Dermis blood vessel endothelial cell (primary cell): ENCODE measurements around the gene LHB. TPM values are rescaled to one million over a fixed set of nuclear protein-coding genes. Genes with fewer than 3 reads are reported as not detected.

Experiments
- DNase-seq: peaks from one replicate; pipeline ENCODE4 v3.0.0; 2010
- total RNA-seq: library from RNA; depleted of rRNA; stranded (reverse); fragments of >200 nt; gene quantifications from 2 replicates; pipeline ENCODE4 v1.2.3, GENCODE V29; 2014

Gene LHB
- total RNA-seq, 1 donor from 2014 or later, result not detected

DNA sequence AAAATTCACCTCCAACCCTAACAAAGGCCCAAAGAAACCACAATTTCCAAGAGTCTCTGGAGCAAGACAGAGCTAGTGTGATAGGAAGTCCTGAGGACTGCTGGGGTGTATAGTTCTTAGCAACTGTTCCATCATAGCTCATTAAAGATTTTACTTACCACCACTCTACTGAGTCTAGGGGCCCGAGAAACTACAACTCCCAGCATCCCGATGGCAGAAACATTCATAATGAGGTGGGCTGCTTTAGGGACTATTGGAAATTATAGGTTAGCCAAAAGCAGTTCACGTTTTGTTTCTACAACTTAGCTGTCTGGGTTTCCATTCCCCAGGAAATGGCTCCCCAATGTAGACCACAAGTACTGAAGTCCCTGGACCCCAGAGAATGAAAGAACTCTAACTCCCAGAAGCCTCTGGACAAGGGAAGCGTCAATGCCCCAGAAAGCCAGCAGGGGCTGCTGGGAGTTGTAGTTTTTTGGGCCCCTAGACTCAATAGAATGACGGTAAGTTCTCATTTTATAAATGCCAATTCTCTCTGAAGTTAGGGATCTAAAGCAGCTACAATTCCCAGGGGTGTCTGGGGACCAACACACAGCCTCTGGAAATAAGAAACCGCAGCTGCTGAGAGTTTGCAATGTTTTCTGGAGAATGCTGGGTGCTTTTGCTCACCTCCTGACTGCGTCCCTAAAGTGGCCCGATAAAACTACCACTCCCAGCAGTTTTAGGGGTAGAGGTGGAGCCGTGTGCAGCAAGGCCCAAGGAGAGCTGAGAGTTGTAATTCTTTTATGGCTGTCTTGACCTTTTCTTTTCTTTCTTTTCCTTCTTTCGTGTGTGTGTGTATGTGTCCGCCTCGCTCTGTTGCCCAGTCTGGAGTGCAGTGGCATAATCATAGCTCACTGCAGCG is 40.7 kb downstream of the LHB start:
- DNase-seq, result peak; percentile 48

DNA sequence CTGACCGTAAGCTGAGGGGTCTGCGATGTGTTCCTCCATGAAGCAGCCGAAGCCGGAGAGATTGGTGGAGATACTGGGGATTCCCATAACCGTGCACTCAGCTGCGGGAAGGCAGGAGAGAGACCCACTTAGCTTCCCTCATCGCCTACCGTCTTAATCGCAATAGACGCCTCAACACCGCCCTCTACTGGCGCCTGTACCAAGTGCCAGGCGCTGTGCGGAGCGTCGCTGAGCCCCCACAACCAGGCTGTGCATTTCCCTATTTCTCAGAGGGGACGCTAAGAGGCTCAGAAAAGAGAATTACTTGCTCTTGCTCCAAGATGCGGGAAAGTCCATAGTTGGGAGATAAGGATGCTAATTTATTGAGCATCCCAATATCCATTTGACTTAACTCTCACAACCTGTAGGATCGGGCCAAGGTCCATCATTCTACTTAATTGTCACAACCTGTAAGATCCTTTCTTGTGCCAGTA is 45.9 kb downstream of the LHB start:
- peak; percentile 91 for DNase-seq

DNA sequence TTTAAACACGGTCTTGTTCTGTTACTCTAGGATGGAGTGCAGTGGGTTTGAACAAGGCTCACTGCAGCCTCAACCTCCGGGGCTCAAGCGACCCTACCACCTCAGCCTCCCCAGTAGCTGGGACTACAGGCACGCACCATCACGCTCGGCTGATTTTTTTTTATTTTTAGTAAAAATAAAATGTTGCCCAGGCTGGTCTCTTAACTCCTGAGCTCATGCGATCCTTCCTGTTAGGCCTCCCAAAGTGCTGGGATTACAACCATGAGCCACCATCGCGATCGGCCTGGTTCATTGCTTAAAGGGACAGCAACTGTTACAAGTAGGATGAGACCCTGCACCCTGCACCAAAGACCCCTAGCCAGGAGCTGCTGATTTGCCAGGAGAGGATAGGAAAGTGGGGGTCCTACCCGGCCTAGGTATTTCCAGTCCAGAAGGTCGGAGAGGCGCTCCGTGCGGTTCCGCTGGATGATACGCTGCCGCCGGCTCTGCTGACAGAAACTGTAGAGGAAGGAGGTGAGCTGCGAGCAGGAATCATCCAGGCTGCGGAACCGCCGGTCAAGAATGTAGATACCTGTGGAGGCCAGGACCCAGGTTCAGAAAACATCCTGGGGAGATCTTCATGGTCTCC is 46.6 kb downstream of the LHB start:
- DNase-seq, result no peak

DNA sequence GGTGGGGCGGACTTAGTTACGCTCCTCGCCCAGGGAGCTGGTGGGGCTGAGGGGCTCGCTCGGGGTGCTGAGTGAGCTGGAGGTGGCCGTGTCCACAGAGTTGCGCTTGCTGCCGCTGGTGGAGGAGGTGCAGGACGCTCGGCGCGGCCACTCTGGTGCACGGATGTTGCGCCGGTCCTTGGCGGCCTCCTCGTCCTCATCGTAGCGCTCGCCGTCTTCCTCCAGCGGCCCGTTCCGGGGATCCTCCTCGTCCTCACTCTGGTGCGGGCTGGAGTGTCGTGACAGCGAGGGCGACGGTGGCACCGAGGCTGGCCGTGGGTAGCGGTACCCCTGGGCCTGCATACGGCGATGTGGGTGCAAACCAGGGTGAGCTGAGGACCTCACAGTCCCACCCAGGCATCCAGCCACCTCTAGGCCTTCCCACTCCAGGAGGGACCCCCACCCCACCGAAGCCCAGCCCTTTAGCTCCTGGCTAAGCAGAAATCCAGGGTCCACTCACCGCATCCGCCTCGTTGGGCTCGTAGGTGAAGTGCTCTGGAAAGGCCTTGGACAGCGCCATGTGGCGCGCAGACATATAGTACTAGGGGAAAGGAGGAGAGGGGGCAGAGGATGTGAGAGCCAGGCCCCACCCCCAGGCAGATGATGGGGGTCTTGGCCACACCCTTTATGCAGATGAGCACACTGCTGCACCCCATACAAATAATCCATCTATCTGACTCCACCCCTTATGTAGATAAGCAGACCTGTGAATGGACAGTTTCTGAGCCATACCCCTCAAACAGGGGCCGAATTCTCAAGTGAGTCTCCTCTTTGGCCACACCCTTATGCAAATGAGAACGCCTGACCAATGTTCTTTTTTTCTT is 47.4 kb downstream of the LHB start:
- DNase-seq, result peak; percentile 36

GRCh38 chr19:48968813-48969218 is 48.1 kb downstream of the LHB start:
- no peak for DNase-seq

DNA sequence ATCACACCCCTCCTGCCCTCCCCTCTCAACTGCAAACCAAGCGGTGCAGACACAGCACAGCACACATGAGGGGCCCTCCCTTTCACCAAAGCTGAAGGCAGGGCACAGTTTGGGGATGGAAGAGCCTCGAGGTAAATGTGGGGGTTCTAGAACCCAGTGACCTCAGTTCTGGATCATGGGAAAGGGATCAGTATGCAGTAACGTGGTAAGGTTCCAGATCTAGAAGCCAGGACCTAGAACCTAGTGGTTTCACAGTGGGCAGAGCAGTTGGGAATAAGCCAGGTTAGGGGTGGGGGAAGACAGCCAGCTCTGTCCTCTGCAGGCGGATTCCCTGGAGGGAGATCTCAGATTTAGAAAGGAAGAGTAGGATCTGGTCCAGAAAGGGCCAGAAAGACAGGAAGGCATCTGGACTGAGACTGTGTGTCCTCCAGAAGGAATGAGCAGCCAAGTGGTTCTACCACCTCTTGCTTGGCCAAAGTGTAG is 48.7 kb downstream of the LHB start:
- DNase-seq, result no peak

GRCh38 chr19:48967346-48968178 is 49.3 kb downstream of the LHB start:
- DNase-seq, result no peak

- DNase-seq, result no peak
Measured at GRCh38 chr19:48966541-48967345, 50.1 kb downstream of the LHB start.

Other genes starting within 250 kb of the LHB start
- 40.7 and 56.7 TPM in 2 replicates for gene BCAT2, start 206.1 kb downstream of the LHB start, total RNA-seq
- gene HSD17B14, start 180.6 kb downstream of the LHB start, total RNA-seq, result 1.5 and 8.0 TPM in 2 replicates
- 2.6 and 6.5 TPM in 2 replicates for gene PLEKHA4, start 148.5 kb downstream of the LHB start, total RNA-seq
- gene PPP1R15A, start 144.7 kb downstream of the LHB start, total RNA-seq, result 39.2 and 59.6 TPM in 2 replicates
- gene TULP2, start 118.3 kb downstream of the LHB start, total RNA-seq, result 0.34 TPM in 1 of 2 replicates, not detected in the other
- 167 and 333 TPM in 2 replicates for gene NUCB1, start 116.8 kb downstream of the LHB start, total RNA-seq
- not detected in 2 replicates for gene DHDH, start 83.4 kb downstream of the LHB start, total RNA-seq
- 96.8 and 134 TPM in 2 replicates for gene BAX, start 62.2 kb downstream of the LHB start, total RNA-seq
- gene FTL, start 51.8 kb downstream of the LHB start, total RNA-seq, result 1,252 and 1,399 TPM in 2 replicates
- 14.8 and 28.8 TPM in 2 replicates for gene GYS1, start 23.8 kb downstream of the LHB start, total RNA-seq
- 172 and 278 TPM in 2 replicates for gene RUVBL2, start 23.2 kb downstream of the LHB start, total RNA-seq
- gene CGB3, start 7.2 kb upstream of the LHB start, total RNA-seq, result not detected in 2 replicates
- not detected in 2 replicates for gene CGB2, start 14.8 kb upstream of the LHB start, total RNA-seq
- gene CGB1, start 19.8 kb upstream of the LHB start, total RNA-seq, result not detected in 2 replicates
- gene CGB5, start 26.8 kb upstream of the LHB start, total RNA-seq, result not detected in 2 replicates
- gene CGB8, start 32.0 kb upstream of the LHB start, total RNA-seq, result not detected in 2 replicates
- not detected in 2 replicates for gene CGB7, start 40.7 kb upstream of the LHB start, total RNA-seq
- gene NTF4, start 47.7 kb upstream of the LHB start, total RNA-seq, result not detected in 2 replicates
- gene KCNA7, start 55.6 kb upstream of the LHB start, total RNA-seq, result not detected in 2 replicates
- gene SNRNP70, start 68.4 kb upstream of the LHB start, total RNA-seq, result 142 and 166 TPM in 2 replicates
- 0.56 and 0.68 TPM in 2 replicates for gene LIN7B, start 97.3 kb upstream of the LHB start, total RNA-seq
- 0.65 and 1.4 TPM in 2 replicates for gene C19orf73, start 102.1 kb upstream of the LHB start, total RNA-seq
- 4.0 and 12.9 TPM in 2 replicates for gene PPFIA3, start 102.5 kb upstream of the LHB start, total RNA-seq
- gene HRC, start 138.3 kb upstream of the LHB start, total RNA-seq, result not detected in 2 replicates
- gene TRPM4, start 140.7 kb upstream of the LHB start, total RNA-seq, result 20.9 and 25.7 TPM in 2 replicates